Inferior parietal cortex (tissue), 1 donor: ENCODE data around the gene PRKAG2.

ENCODE experiments used
- DNase-seq: peaks from one replicate; pipeline ENCODE4 v3.0.0-alpha.2; 2016; ENCODE audit errors: extremely low spot score

PRKAG2 gene

GRCh38 chr7:151517601-151518104, 359.3 kb downstream of the PRKAG2 start:
- DNase-seq = no peak

- DNase-seq = no peak
Measured at GRCh38 chr7:151515276-151515565, 361.7 kb downstream of the PRKAG2 start.

GRCh38 chr7:151514461-151515275, 362.2 kb downstream of the PRKAG2 start:
- DNase-seq = no peak

- no peak for DNase-seq
Measured at GRCh38 chr7:151513133-151513532, 363.8 kb downstream of the PRKAG2 start.

- no peak for DNase-seq
Measured at GRCh38 chr7:151512353-151512752, 364.6 kb downstream of the PRKAG2 start.

- DNase-seq = no peak
Measured at GRCh38 chr7:151511946-151512345, 365.0 kb downstream of the PRKAG2 start.

- no peak for DNase-seq
Measured at GRCh38 chr7:151511270-151511669, 365.6 kb downstream of the PRKAG2 start.

GRCh38 chr7:151509670-151510333, 367.1 kb downstream of the PRKAG2 start:
- DNase-seq = no peak

GRCh38 chr7:151508991-151509390, 367.9 kb downstream of the PRKAG2 start:
- no peak for DNase-seq

GRCh38 chr7:151507806-151508205, 369.1 kb downstream of the PRKAG2 start:
- DNase-seq = no peak

GRCh38 chr7:151506901-151507382, 370.0 kb downstream of the PRKAG2 start:
- no peak for DNase-seq
